ENCODE measurements around the gene CYGB. TPM values are rescaled to one million over a fixed set of nuclear protein-coding genes. Genes with fewer than 3 reads are reported as not detected.

Gene CYGB
- polyA plus RNA-seq, 3 donors: not detected

DNA sequence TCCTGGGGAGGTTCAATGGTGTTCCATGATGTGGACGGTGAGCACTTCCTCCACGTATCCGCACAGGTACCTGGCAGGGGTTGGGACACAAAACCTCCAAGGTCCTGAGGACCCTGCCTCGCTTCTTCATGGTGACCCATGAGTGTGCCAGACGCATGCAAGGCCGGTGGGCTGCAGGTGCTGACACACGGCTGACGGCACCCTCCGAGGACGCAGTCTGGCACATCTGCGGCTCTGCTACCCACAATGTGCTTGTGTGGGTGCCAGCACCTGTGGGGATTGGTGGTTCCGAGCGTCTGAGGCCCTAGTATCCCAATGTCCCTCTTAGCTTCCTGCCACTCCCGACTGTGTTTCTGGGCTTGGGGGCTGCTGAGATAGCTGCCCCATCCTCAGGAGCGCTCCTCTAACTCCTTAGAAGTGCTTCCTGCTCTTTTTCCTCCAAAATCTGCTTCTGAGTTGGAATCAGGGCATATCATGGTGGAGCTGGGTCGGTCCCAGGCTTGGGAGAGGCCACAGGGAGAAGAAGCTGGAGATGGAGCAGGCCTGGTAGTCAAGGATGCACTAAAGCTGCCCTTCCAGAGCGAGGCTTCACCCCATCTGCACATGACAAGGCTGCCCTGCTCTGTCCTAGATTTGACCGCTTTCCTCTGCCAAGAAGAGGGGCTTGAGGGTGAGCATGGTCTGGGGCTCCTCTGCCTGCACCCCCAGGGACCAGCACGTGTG, 1.6 kb downstream of the CYGB start:
- TF ChIP-seq CTCF (IDR thresholded peaks at IDR 0.05): no peak
- H3K36me3 Mint-ChIP-seq: peaks cover 3 to 8% of the 10 kb centered on the region in 2 donors
- no peak overlapping the region for H3K27ac Mint-ChIP-seq
- intact Hi-C loops (cut with micrococcal nuclease): no loop called here
- WGBS (ENCODE audit: insufficient coverage): 90% methylated on average over 15 of the region's 19 CpGs
- peaks cover 0 to 12% of the 10 kb centered on the region in 2 donors for H3K9me3 ChIP-seq (replicated peaks in 1 of 2; ENCODE audit: control insufficient read depth in 1 of 2, insufficient read depth in 1 of 2, low read length in 2 of 2)
- H3K36me3 ChIP-seq (replicated peaks in 1 of 2; ENCODE audit: control insufficient read depth in 1 of 2, insufficient read depth in 2 of 2, low read length in 2 of 2): no peaks in the 10 kb centered on the region
- peaks cover 11 to 19% of the 10 kb centered on the region in 2 donors for H3K4me1 ChIP-seq (ENCODE audit: control insufficient read depth in 1 of 2, insufficient read depth in 2 of 2, low read length in 2 of 2)
- peaks cover 51 to 60% (median 52%) of the 10 kb centered on the region in 3 donors for H3K27me3 Mint-ChIP-seq (ENCODE audit: low read depth in 3 of 3)
- H3K9ac ChIP-seq (ENCODE audit: insufficient read depth, low read length, poor library complexity, severe bottlenecking): no peak overlapping the region
- H3K9me3 Mint-ChIP-seq: peaks cover 0 to 6% (median 4%) of the 10 kb centered on the region in 7 donors
- DNase-seq: no peak
- H4K20me1 ChIP-seq (ENCODE audit: insufficient read depth, low read length): no peaks in the 10 kb centered on the region
- H3K27ac ChIP-seq (ENCODE audit: low read depth in 1 of 2, low read length in 2 of 2): no peak overlapping the region
- peaks cover 23 to 35% of the 10 kb centered on the region in 2 donors for H3K27me3 ChIP-seq (ENCODE audit: control insufficient read depth in 2 of 2, insufficient read depth in 2 of 2, low read length in 2 of 2)
- H3K4me3 Mint-ChIP-seq: peak overlapping the region in 1 of 2 donors; percentile 82
- H3K79me2 ChIP-seq (ENCODE audit: insufficient read depth, low read length): no peaks in the 10 kb centered on the region
- no peak overlapping the region for H3K4me2 ChIP-seq (replicated peaks; ENCODE audit: extremely low read depth, low read length, poor library complexity, severe bottlenecking)
- no peak overlapping the region for H2AFZ ChIP-seq (ENCODE audit: insufficient read depth, low read depth, low read length, poor library complexity, severe bottlenecking)
- peaks cover 8% of the 10 kb centered on the region for H3K4me1 Mint-ChIP-seq
- no peak overlapping the region for H3K4me3 ChIP-seq (replicated peaks in 1 of 3; ENCODE audit: low read depth in 2 of 3, low read length in 3 of 3)

GRCh38 chr17:76534831-76535732, 2.4 kb downstream of the CYGB start:
- no peak for DNase-seq

More at GRCh38 chr17:76534831-76535732, 2.4 kb downstream of the CYGB start:
- Histone ChIP-seq H3K9me3 (replicated peaks in 1 of 2; ENCODE audit: control insufficient read depth in 1 of 2, insufficient read depth in 1 of 2, low read length in 2 of 2) (peaks cover 0 to 12% of the 10 kb centered on the region in 2 donors), H4K20me1 (ENCODE audit: insufficient read depth, low read length) (no peaks in the 10 kb centered on the region), H3K27me3 (ENCODE audit: control insufficient read depth in 2 of 2, insufficient read depth in 2 of 2, low read length in 2 of 2) (peaks cover 23 to 29% of the 10 kb centered on the region in 2 donors), H3K27ac (ENCODE audit: low read depth in 1 of 2, low read length in 2 of 2) (no peak overlapping the region), H3K4me2 (replicated peaks; ENCODE audit: extremely low read depth, low read length, poor library complexity, severe bottlenecking) (no peak overlapping the region), H3K79me2 (ENCODE audit: insufficient read depth, low read length) (no peaks in the 10 kb centered on the region), H3K4me1 (ENCODE audit: control insufficient read depth in 1 of 2, insufficient read depth in 2 of 2, low read length in 2 of 2) (peaks cover 3 to 12% of the 10 kb centered on the region in 2 donors), H3K36me3 (replicated peaks in 1 of 2; ENCODE audit: control insufficient read depth in 1 of 2, insufficient read depth in 2 of 2, low read length in 2 of 2) (no peaks in the 10 kb centered on the region), H3K9ac (ENCODE audit: insufficient read depth, low read length, poor library complexity, severe bottlenecking) (peak overlapping the region; percentile 12), H2AFZ (ENCODE audit: insufficient read depth, low read depth, low read length, poor library complexity, severe bottlenecking) (no peak overlapping the region), H3K4me3 (replicated peaks in 1 of 3; ENCODE audit: low read depth in 2 of 3, low read length in 3 of 3) (no peak overlapping the region)
- H3K4me3 Mint-ChIP-seq: peak overlapping the region in 1 of 2 donors; percentile 28
- no peak overlapping the region for H3K27ac Mint-ChIP-seq
- WGBS (ENCODE audit: insufficient coverage): 50% methylated on average over 2 of the region's 7 CpGs
- H3K4me1 Mint-ChIP-seq: peaks cover 6% of the 10 kb centered on the region
- peaks cover 3 to 8% of the 10 kb centered on the region in 2 donors for H3K36me3 Mint-ChIP-seq
- H3K9me3 Mint-ChIP-seq: peaks cover 0 to 6% (median 4%) of the 10 kb centered on the region in 7 donors
- no peak for TF ChIP-seq CTCF (IDR thresholded peaks at IDR 0.05)
- intact Hi-C loops (cut with micrococcal nuclease): no loop called here
- peaks cover 45 to 53% (median 48%) of the 10 kb centered on the region in 3 donors for H3K27me3 Mint-ChIP-seq (ENCODE audit: low read depth in 3 of 3)
